SW480 (cell line): ENCODE data around the gene SLC5A6.
"Not testable (repeated sequence)": the region's sequence is repeated elsewhere in the genome, so short reads cannot be mapped to it uniquely, and the experiment has no call there.

ENCODE experiments used
- DNase-seq: peaks from one replicate; pipeline ENCODE4 v3.0.0-alpha.2; 2016; ENCODE audit warnings: low spot score

The SLC5A6 gene

DNA sequence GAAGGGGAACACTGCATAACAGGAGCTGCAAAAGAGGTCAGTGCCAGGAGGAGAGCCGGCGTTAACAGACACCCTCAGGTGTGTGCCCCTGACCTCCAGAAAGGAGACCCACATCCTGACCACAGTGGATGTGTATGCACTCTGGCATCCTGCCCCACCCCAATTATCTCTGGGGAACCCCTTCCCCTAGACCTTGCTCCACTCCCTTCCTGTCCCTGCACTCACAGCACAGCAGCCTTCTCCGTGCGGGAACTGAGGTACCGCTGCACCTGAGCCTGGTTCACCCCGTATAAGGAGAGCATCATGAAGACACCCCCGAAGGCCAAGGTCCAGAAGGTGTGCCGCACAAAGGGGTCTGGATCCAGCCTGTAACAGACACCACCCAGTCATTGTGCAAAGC lies 7.5 kb downstream of the SLC5A6 start:
- no peak for DNase-seq

- no peak for DNase-seq
Measured at GRCh38 chr2:27203741-27204140, 8.3 kb downstream of the SLC5A6 start.

GRCh38 chr2:27202854-27203253 lies 9.2 kb downstream of the SLC5A6 start:
- DNase-seq, result no peak

DNA sequence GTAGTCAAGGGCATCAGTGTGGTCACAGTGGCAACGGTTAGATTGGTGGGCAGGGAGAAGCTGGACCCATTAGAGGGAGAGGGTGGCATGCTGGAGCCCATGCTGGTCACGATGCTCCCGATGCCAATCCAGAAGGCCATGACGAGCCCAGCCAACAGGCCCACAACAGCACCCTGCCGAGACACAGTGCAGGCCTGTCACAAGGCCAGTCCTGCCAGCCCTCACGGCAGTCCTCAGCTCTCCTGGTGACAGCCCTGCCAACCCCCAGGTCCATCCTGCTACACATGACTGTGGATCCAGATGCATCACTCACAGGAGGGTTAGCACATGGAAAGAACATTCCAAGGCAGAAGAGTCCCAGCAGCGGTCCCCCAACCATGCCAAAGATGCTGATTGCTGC lies 10.4 kb downstream of the SLC5A6 start:
- no peak for DNase-seq

- DNase-seq, result no peak
Measured at GRCh38 chr2:27199241-27199640, 12.8 kb downstream of the SLC5A6 start.

DNA sequence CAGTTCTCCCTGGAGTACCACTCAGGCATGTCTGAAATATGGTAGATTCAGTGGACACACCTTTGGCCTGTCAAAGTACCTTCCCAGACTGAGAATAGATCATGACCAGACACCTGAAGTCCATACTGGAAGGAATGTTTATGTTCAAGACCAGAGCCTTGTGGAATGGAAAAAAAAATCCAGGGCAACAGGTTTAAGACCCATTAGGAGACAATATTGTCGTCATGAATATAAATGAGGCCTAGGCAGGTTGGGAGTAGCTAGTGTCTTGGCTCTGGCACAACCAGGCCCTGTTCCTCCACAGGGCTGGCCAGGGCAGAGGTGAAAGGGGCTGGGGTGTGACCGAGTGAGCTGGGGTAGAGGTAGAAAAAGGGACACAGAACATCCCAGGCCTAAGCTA lies 13.4 kb downstream of the SLC5A6 start:
- no peak for DNase-seq

GRCh38 chr2:27198068-27198467 lies 14.0 kb downstream of the SLC5A6 start:
- DNase-seq, result not testable (repeated sequence)

- not testable (repeated sequence) for DNase-seq
Measured at GRCh38 chr2:27195799-27196198, 16.3 kb downstream of the SLC5A6 start.

GRCh38 chr2:27194538-27195354 lies 17.3 kb downstream of the SLC5A6 start:
- DNase-seq, result peak; percentile 42

DNA sequence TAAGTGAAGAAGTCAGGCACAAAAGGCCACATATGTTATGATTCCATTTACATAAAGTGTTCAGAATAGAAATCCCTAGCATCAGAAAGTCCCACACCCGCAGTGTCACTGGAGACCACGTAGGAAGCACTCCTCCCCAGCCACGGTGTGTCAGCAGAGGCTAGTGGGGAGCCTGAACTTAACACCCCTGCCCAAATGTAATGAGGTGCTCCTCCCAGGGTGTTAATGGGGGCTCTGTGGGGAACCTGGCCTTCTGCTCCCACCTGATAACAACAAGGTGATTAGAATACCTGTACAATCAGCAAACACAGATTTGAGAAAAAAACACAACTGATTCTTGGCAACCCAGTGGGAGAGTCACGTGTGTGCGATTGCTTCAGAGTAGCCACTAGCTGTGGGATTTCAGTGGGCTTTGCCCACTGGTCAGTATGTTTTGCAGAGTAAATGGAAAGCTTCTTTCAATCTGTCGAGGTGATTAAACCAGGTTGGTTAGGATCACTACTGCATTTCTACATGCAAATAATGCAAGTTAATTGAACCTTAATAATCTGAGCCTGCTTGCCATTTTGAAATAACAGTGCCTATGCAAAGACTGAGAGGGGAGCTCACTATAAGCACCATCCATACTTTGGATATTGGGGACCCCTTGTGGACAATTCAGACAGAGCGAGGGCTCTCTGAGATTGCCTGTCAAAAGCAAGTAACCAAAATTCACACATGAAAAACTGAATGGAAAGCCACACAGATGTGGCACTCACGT lies 20.8 kb downstream of the SLC5A6 start:
- peak; percentile 89 for DNase-seq

GRCh38 chr2:27189989-27190388 lies 22.1 kb downstream of the SLC5A6 start:
- no peak for DNase-seq

- no peak for DNase-seq
Measured at GRCh38 chr2:27186613-27187345, 25.3 kb downstream of the SLC5A6 start.

- DNase-seq, result peak; percentile 44
Measured at GRCh38 chr2:27185331-27186026, 26.6 kb downstream of the SLC5A6 start.

- no peak for DNase-seq
Measured at GRCh38 chr2:27184115-27184514, 28.0 kb downstream of the SLC5A6 start.

GRCh38 chr2:27182346-27182745 lies 29.7 kb downstream of the SLC5A6 start:
- DNase-seq, result no peak

- DNase-seq, result no peak
Measured at GRCh38 chr2:27179344-27180000, 32.6 kb downstream of the SLC5A6 start.

DNA sequence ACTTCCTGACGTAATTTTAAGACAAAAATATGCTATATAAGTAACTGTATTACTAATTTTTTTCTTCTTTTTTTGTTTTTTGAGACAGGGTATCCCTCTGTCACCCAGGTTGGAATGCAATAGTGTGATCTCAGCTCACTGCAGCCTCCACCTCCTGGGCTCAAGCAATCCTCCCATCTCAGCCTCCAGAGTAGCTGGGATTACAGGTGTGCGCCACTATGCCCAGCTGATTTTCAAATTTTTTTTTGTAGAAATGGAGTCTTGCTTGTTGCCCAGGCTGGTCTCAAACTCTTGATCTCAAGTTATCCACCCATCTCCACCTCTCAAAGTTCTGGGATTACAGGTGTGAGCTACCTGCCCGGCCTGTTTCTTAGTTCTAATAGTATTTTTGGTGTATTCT lies 33.6 kb downstream of the SLC5A6 start:
- no peak for DNase-seq

- peak; percentile 99 for DNase-seq
Measured at GRCh38 chr2:27177441-27178351, 34.4 kb downstream of the SLC5A6 start.

GRCh38 chr2:27175781-27176180 lies 36.3 kb downstream of the SLC5A6 start:
- not testable (repeated sequence) for DNase-seq

DNA sequence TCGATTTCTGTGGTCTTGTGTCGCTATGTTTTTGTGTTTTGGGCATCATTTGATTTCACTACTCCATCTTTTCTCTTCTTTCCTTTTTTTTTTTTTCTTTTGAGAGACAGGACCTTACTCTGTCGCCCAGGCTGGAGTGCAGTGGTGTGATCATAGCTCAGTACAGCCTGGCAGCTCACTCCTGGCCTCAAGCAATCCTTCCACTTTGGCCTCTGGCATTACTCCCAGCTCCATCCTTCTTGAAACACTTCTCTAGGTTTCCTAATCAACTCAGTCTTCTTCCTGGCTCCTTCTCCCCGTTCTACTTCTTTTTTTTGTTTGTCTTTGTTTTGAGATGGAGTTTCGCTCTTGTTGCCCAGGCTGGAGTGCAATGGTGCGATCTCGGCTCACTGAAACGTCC lies 36.7 kb downstream of the SLC5A6 start:
- DNase-seq, result no peak
